ENCODE results near the gene MAP2K5.

- TF ChIP-seq POLR2AphosphoS5 (IDR thresholded peaks at IDR 0.05; ENCODE audit: borderline replicate concordance, low read depth, low read length) (no peak), EZH2 (IDR thresholded peaks at IDR 0.05) (no peak), FOXP2 (optimal IDR thresholded peaks at IDR 0.05; ENCODE audit: control extremely low read depth, extremely low read length, insufficient read depth) (no peak)
These were observed 223.2 kb downstream of the MAP2K5 start for GRCh38 chr15:67765701-67766100.

Measured in SK-N-MC (cell line).